Neural progenitor cell (in vitro differentiated cells): ENCODE results near the gene TBC1D7. TPM values are rescaled to one million over a fixed set of nuclear protein-coding genes. Genes with fewer than 3 reads are reported as not detected.

ENCODE experiments used
- DNase-seq: peaks from one replicate; pipeline ENCODE4 v3.0.0-alpha.2; 2016; ENCODE audit warnings: low spot score
- H2AFZ ChIP-seq: fragments of 200-600 bp; sonication (generic); replicated peaks from 2 replicates; pipeline ENCODE4 v1.6.1; 2016; ENCODE audit warnings: antibody characterized with exemption
- H3F3A ChIP-seq: fragments of 200-600 bp; sonication (generic); 2 replicates; pipeline ENCODE4 v1.6.1; 2016; ENCODE audit warnings: antibody characterized with exemption, low read depth
- H3K27ac ChIP-seq: fragments of 200-600 bp; sonication (generic); 2 replicates; pipeline ENCODE4 v1.5.1; 2016; ENCODE audit warnings: mild to moderate bottlenecking
- H3K27me3 ChIP-seq: fragments of 200-600 bp; sonication (generic); 2 replicates; pipeline ENCODE4 v1.6.1; 2016; ENCODE audit warnings: mild to moderate bottlenecking, moderate library complexity
- H3K36me3 ChIP-seq: fragments of 200-600 bp; sonication (generic); 2 replicates; pipeline ENCODE4 v1.5.1; 2016
- H3K4me1 ChIP-seq: fragments of 200-600 bp; sonication (generic); 2 replicates; pipeline ENCODE4 v1.6.1; 2016; ENCODE audit warnings: mixed run types
- H3K4me2 ChIP-seq: fragments of 200-600 bp; sonication (generic); 2 replicates; pipeline ENCODE4 v1.6.1; 2016
- H3K4me3 ChIP-seq: fragments of 200-600 bp; sonication (generic); 2 replicates; pipeline ENCODE4 v1.5.1; 2016
- H3K79me2 ChIP-seq: fragments of 200-600 bp; sonication (generic); 2 replicates; pipeline ENCODE4 v1.6.1; 2016; ENCODE audit warnings: low read depth
- H3K9ac ChIP-seq: fragments of 200-600 bp; sonication (generic); 2 replicates; pipeline ENCODE4 v1.6.1; 2016
- H3K9me3 ChIP-seq: fragments of 200-600 bp; sonication (generic); 2 replicates; pipeline ENCODE4 v1.5.1; 2016; ENCODE audit warnings: low read depth
- H4K20me1 ChIP-seq: fragments of 200-600 bp; sonication (generic); 2 replicates; pipeline ENCODE4 v1.6.1; 2016; ENCODE audit warnings: low read depth
- H3K27ac Mint-ChIP-seq: 3 replicates; pipeline ENCODE4 v1.8.0; 2021; ENCODE audit warnings: mixed read lengths
- H3K27me3 Mint-ChIP-seq: 2 replicates; pipeline ENCODE4 v1.8.0; 2022; ENCODE audit warnings: low read depth, mild to moderate bottlenecking, inconsistent platforms, moderate library complexity, mixed read lengths; ENCODE audit not compliant: insufficient read depth
- H3K36me3 Mint-ChIP-seq: 3 replicates; pipeline ENCODE4 v1.8.0; 2021; ENCODE audit warnings: mixed read lengths
- H3K4me1 Mint-ChIP-seq: 3 replicates; pipeline ENCODE4 v1.8.0; 2021; ENCODE audit warnings: mixed read lengths
- H3K4me3 Mint-ChIP-seq: 3 replicates; pipeline ENCODE4 v1.8.0; 2021; ENCODE audit warnings: mild to moderate bottlenecking, moderate library complexity, mixed read lengths
- H3K9me3 Mint-ChIP-seq: 3 replicates; pipeline ENCODE4 v1.8.0; 2020; ENCODE audit warnings: mixed read lengths
- CTCF ChIP-seq: fragments of 200-600 bp; sonication (generic); IDR thresholded peaks from 2 replicates; pipeline ENCODE4 v1.5.1; 2017; ENCODE audit warnings: antibody characterized with exemption, mild to moderate bottlenecking
- EZH2 ChIP-seq: fragments of 200-600 bp; sonication (generic); IDR thresholded peaks from 2 replicates; pipeline ENCODE4 v1.6.1; 2017; ENCODE audit warnings: antibody characterized with exemption, mild to moderate bottlenecking, moderate library complexity
- EZH2phosphoT487 ChIP-seq: fragments of 200-600 bp; sonication (generic); IDR thresholded peaks from 2 replicates; pipeline ENCODE4 v1.6.1; 2017; ENCODE audit warnings: antibody characterized with exemption
- total RNA-seq: library from RNA; depleted of rRNA; stranded (reverse); fragments of >200 nt; gene quantifications from 2 replicates; pipeline ENCODE4 v1.2.3, GENCODE V29; 2015; ENCODE audit warnings: low replicate concordance

Gene TBC1D7
- total RNA-seq, 1 donor from 2014 or later: 54.9 TPM

- Histone ChIP-seq H3K4me2 (no peak overlapping the region), H3F3A (peaks cover 34% of the 10 kb centered on the region), H3K4me1 (peaks cover 21% of the 10 kb centered on the region), H3K79me2 (no peaks in the 10 kb centered on the region), H3K27me3 (no peaks in the 10 kb centered on the region), H2AFZ (peak overlapping the region; percentile 58), H3K4me3 (no peak overlapping the region), H4K20me1 (no peaks in the 10 kb centered on the region), H3K9me3 (no peaks in the 10 kb centered on the region), H3K27ac (peak overlapping the region; percentile 90), H3K9ac (no peak overlapping the region), H3K36me3 (no peaks in the 10 kb centered on the region)
- Mint-ChIP-seq H3K4me3 (peak overlapping the region; percentile 18), H3K9me3 (peaks cover 4% of the 10 kb centered on the region), H3K4me1 (peaks cover 24% of the 10 kb centered on the region), H3K27ac (peak overlapping the region; percentile 100), H3K36me3 (no peaks in the 10 kb centered on the region), H3K27me3 (peaks cover 7% of the 10 kb centered on the region)
- no peak for TF ChIP-seq EZH2phosphoT487
- TF ChIP-seq EZH2: no peak
- TF ChIP-seq CTCF: no peak
- DNase-seq: no peak
Observed at GRCh38 chr6:13349811-13350506, 21.6 kb upstream of the TBC1D7 start.

- H3K27me3 ChIP-seq: no peaks in the 10 kb centered on the region
Observed at GRCh38 chr6:13348334-13349113, 20.2 kb upstream of the TBC1D7 start.

GRCh38 chr6:13346245-13346644, 17.9 kb upstream of the TBC1D7 start:
- H3K4me3 ChIP-seq: no peak overlapping the region
- no peak overlapping the region for H3K27ac ChIP-seq
- no peak for DNase-seq
- Mint-ChIP-seq H3K27ac (no peak overlapping the region), H3K9me3 (peaks cover 16% of the 10 kb centered on the region), H3K36me3 (no peaks in the 10 kb centered on the region), H3K27me3 (peaks cover 8% of the 10 kb centered on the region), H3K4me1 (peaks cover 18% of the 10 kb centered on the region), H3K4me3 (no peak overlapping the region)
- no peaks in the 10 kb centered on the region for H3K27me3 ChIP-seq
- H3F3A ChIP-seq: peaks cover 17% of the 10 kb centered on the region
- H4K20me1 ChIP-seq: no peaks in the 10 kb centered on the region
- H3K79me2 ChIP-seq: no peaks in the 10 kb centered on the region
- TF ChIP-seq EZH2phosphoT487: no peak
- no peak for TF ChIP-seq CTCF
- H3K9ac ChIP-seq: no peak overlapping the region
- H3K4me2 ChIP-seq: no peak overlapping the region
- H3K4me1 ChIP-seq: peaks cover 16% of the 10 kb centered on the region
- no peaks in the 10 kb centered on the region for H3K9me3 ChIP-seq
- no peaks in the 10 kb centered on the region for H3K36me3 ChIP-seq
- H2AFZ ChIP-seq: no peak overlapping the region

More at GRCh38 chr6:13348334-13349113, 20.2 kb upstream of the TBC1D7 start:
- TF ChIP-seq EZH2phosphoT487 (no peak), CTCF (no peak)
- Histone ChIP-seq H3K27ac (no peak overlapping the region), H3K36me3 (no peaks in the 10 kb centered on the region), H3K79me2 (no peaks in the 10 kb centered on the region), H3K9me3 (no peaks in the 10 kb centered on the region), H3K4me2 (no peak overlapping the region), H3F3A (peaks cover 30% of the 10 kb centered on the region), H3K4me3 (no peak overlapping the region), H4K20me1 (no peaks in the 10 kb centered on the region), H2AFZ (no peak overlapping the region), H3K9ac (no peak overlapping the region), H3K4me1 (peaks cover 21% of the 10 kb centered on the region)
- peaks cover 6% of the 10 kb centered on the region for H3K9me3 Mint-ChIP-seq
- no peak overlapping the region for H3K27ac Mint-ChIP-seq
- no peaks in the 10 kb centered on the region for H3K36me3 Mint-ChIP-seq
- no peak for DNase-seq
- peaks cover 23% of the 10 kb centered on the region for H3K4me1 Mint-ChIP-seq
- H3K27me3 Mint-ChIP-seq: peaks cover 10% of the 10 kb centered on the region
- no peak overlapping the region for H3K4me3 Mint-ChIP-seq
